Neural progenitor cell (in vitro differentiated cells): ENCODE data around the gene CERK. TPM values are rescaled to one million over a fixed set of nuclear protein-coding genes. Genes with fewer than 3 reads are reported as not detected.

Experiments used
- DNase-seq: peaks from one replicate; pipeline ENCODE4 v3.0.0-alpha.2; 2016; ENCODE audit warnings: low spot score
- H2AFZ ChIP-seq: fragments of 200-600 bp; sonication (generic); replicated peaks from 2 replicates; pipeline ENCODE4 v1.6.1; 2016; ENCODE audit warnings: antibody characterized with exemption
- H3F3A ChIP-seq: fragments of 200-600 bp; sonication (generic); 2 replicates; pipeline ENCODE4 v1.6.1; 2016; ENCODE audit warnings: antibody characterized with exemption, low read depth
- H3K27ac ChIP-seq: fragments of 200-600 bp; sonication (generic); 2 replicates; pipeline ENCODE4 v1.5.1; 2016; ENCODE audit warnings: mild to moderate bottlenecking
- H3K27me3 ChIP-seq: fragments of 200-600 bp; sonication (generic); 2 replicates; pipeline ENCODE4 v1.6.1; 2016; ENCODE audit warnings: mild to moderate bottlenecking, moderate library complexity
- H3K36me3 ChIP-seq: fragments of 200-600 bp; sonication (generic); 2 replicates; pipeline ENCODE4 v1.5.1; 2016
- H3K4me1 ChIP-seq: fragments of 200-600 bp; sonication (generic); 2 replicates; pipeline ENCODE4 v1.6.1; 2016; ENCODE audit warnings: mixed run types
- H3K4me2 ChIP-seq: fragments of 200-600 bp; sonication (generic); 2 replicates; pipeline ENCODE4 v1.6.1; 2016
- H3K4me3 ChIP-seq: fragments of 200-600 bp; sonication (generic); 2 replicates; pipeline ENCODE4 v1.5.1; 2016
- H3K79me2 ChIP-seq: fragments of 200-600 bp; sonication (generic); 2 replicates; pipeline ENCODE4 v1.6.1; 2016; ENCODE audit warnings: low read depth
- H3K9ac ChIP-seq: fragments of 200-600 bp; sonication (generic); 2 replicates; pipeline ENCODE4 v1.6.1; 2016
- H3K9me3 ChIP-seq: fragments of 200-600 bp; sonication (generic); 2 replicates; pipeline ENCODE4 v1.5.1; 2016; ENCODE audit warnings: low read depth
- H4K20me1 ChIP-seq: fragments of 200-600 bp; sonication (generic); 2 replicates; pipeline ENCODE4 v1.6.1; 2016; ENCODE audit warnings: low read depth
- H3K27ac Mint-ChIP-seq: 3 replicates; pipeline ENCODE4 v1.8.0; 2021; ENCODE audit warnings: mixed read lengths
- H3K27me3 Mint-ChIP-seq: 2 replicates; pipeline ENCODE4 v1.8.0; 2022; ENCODE audit warnings: low read depth, mild to moderate bottlenecking, inconsistent platforms, moderate library complexity, mixed read lengths; ENCODE audit not compliant: insufficient read depth
- H3K36me3 Mint-ChIP-seq: 3 replicates; pipeline ENCODE4 v1.8.0; 2021; ENCODE audit warnings: mixed read lengths
- H3K4me1 Mint-ChIP-seq: 3 replicates; pipeline ENCODE4 v1.8.0; 2021; ENCODE audit warnings: mixed read lengths
- H3K4me3 Mint-ChIP-seq: 3 replicates; pipeline ENCODE4 v1.8.0; 2021; ENCODE audit warnings: mild to moderate bottlenecking, moderate library complexity, mixed read lengths
- H3K9me3 Mint-ChIP-seq: 3 replicates; pipeline ENCODE4 v1.8.0; 2020; ENCODE audit warnings: mixed read lengths
- EZH2 ChIP-seq: fragments of 200-600 bp; sonication (generic); IDR thresholded peaks from 2 replicates; pipeline ENCODE4 v1.6.1; 2017; ENCODE audit warnings: antibody characterized with exemption, mild to moderate bottlenecking, moderate library complexity
- EZH2phosphoT487 ChIP-seq: fragments of 200-600 bp; sonication (generic); IDR thresholded peaks from 2 replicates; pipeline ENCODE4 v1.6.1; 2017; ENCODE audit warnings: antibody characterized with exemption
- total RNA-seq: library from RNA; depleted of rRNA; stranded (reverse); fragments of >200 nt; gene quantifications from 2 replicates; pipeline ENCODE4 v1.2.3, GENCODE V29; 2015; ENCODE audit warnings: low replicate concordance
- TF ChIP-seq, protein P1 (sequence below): fragments of 200-600 bp; sonication (generic); IDR thresholded peaks from 2 replicates; pipeline ENCODE4 v1.5.1; 2017; ENCODE audit warnings: antibody characterized with exemption, mild to moderate bottlenecking

Gene CERK
- total RNA-seq, 1 donor from 2014 or later: 53.6 TPM

DNA sequence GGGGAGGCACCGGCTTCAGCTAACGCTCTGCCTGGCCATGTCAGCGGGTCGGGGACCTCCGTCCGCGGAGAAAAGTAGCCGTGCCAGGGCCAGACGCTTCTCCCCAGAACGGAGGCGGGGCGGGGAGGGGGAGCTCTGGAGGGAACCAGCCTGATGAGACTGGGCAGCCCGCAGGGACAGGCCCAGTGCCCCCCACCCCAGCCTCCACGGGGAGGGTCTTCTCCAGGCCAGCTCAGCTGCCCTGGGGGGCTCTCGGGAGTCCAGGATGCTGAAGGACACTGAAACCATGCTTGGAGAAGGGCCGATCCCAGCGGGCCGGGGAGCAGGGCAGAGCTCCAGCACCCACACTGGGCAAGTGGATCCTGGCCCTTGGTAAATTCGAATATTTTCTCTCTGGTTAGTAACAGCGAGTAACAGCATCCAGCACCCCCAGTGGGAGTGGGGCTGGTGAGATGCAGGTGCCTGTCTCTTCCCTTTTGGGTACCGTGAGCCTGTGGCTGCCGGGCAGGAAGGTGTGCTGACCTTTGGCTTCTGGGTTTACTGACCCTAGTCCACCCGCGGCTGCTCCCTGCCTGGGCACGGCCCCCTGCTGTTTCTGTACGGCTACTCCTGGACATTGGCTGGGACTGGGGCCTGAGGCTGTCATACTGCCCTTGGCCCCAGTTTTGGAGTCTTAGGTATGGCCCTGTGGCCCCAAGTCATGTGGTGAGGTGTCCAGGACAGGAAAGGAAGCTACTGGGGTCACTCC, 82.0 kb downstream of the CERK start:
- Histone ChIP-seq H3K36me3 (no peaks in the 10 kb centered on the region), H3K27ac (no peak overlapping the region), H3K9ac (no peak overlapping the region), H3F3A (no peaks in the 10 kb centered on the region), H4K20me1 (peaks cover 4% of the 10 kb centered on the region), H2AFZ (no peak overlapping the region), H3K9me3 (no peaks in the 10 kb centered on the region), H3K4me3 (no peak overlapping the region), H3K79me2 (no peaks in the 10 kb centered on the region), H3K27me3 (no peaks in the 10 kb centered on the region), H3K4me2 (no peak overlapping the region), H3K4me1 (peaks cover 5% of the 10 kb centered on the region)
- Mint-ChIP-seq H3K36me3 (no peaks in the 10 kb centered on the region), H3K9me3 (no peaks in the 10 kb centered on the region), H3K4me1 (peaks cover 25% of the 10 kb centered on the region), H3K4me3 (no peak overlapping the region), H3K27me3 (peaks cover 7% of the 10 kb centered on the region), H3K27ac (no peak overlapping the region)
- TF ChIP-seq EZH2 (no peak), EZH2phosphoT487 (no peak)
- TF ChIP-seq, protein P1, sequence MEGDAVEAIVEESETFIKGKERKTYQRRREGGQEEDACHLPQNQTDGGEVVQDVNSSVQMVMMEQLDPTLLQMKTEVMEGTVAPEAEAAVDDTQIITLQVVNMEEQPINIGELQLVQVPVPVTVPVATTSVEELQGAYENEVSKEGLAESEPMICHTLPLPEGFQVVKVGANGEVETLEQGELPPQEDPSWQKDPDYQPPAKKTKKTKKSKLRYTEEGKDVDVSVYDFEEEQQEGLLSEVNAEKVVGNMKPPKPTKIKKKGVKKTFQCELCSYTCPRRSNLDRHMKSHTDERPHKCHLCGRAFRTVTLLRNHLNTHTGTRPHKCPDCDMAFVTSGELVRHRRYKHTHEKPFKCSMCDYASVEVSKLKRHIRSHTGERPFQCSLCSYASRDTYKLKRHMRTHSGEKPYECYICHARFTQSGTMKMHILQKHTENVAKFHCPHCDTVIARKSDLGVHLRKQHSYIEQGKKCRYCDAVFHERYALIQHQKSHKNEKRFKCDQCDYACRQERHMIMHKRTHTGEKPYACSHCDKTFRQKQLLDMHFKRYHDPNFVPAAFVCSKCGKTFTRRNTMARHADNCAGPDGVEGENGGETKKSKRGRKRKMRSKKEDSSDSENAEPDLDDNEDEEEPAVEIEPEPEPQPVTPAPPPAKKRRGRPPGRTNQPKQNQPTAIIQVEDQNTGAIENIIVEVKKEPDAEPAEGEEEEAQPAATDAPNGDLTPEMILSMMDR: no peak
- no peak for DNase-seq

DNA sequence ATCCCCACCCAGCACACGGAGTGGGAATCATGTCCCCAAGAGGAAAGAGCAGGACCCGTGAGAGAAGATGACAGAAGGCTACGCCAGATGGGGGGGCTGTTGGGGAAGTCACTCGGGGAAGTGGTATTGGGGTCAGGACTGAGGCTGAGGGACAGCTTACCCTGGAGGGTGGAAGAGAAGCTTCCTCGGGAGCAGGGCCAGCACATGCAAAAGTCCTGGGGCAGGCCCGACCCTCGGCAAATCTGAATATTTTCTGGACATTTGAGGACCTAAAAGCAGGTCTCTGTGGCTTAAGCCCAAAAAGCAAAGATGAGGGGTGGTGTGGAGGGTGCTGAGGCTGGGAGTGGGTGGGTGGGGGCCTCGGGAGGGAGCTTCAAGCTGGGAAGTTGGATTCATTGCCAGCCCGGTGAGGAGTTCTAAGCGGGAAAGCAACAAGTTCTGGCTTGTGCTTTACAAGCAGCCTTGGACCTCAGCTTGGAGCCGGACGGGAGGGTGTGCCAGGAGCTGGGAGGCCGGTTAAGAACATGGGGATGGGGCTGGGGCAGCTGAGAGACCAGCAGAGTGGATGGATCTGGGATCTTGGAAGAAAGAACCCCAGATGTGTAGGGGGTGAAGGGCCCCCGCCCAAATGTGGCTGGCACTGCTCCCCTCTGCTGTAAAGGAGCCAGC, 83.0 kb downstream of the CERK start:
- Mint-ChIP-seq H3K27me3 (peaks cover 7% of the 10 kb centered on the region), H3K36me3 (no peaks in the 10 kb centered on the region), H3K4me1 (peaks cover 20% of the 10 kb centered on the region), H3K27ac (no peak overlapping the region), H3K9me3 (no peaks in the 10 kb centered on the region), H3K4me3 (no peak overlapping the region)
- Histone ChIP-seq H3K4me1 (peaks cover 5% of the 10 kb centered on the region), H3K27ac (no peak overlapping the region), H3K79me2 (no peaks in the 10 kb centered on the region), H3K4me2 (no peak overlapping the region), H4K20me1 (no peaks in the 10 kb centered on the region), H2AFZ (no peak overlapping the region), H3K27me3 (no peaks in the 10 kb centered on the region), H3K9me3 (no peaks in the 10 kb centered on the region), H3K36me3 (no peaks in the 10 kb centered on the region), H3K4me3 (no peak overlapping the region), H3F3A (no peaks in the 10 kb centered on the region), H3K9ac (no peak overlapping the region)
- no peak for DNase-seq
- TF ChIP-seq, protein P1: no peak
- TF ChIP-seq EZH2phosphoT487 (no peak), EZH2 (no peak)

DNA sequence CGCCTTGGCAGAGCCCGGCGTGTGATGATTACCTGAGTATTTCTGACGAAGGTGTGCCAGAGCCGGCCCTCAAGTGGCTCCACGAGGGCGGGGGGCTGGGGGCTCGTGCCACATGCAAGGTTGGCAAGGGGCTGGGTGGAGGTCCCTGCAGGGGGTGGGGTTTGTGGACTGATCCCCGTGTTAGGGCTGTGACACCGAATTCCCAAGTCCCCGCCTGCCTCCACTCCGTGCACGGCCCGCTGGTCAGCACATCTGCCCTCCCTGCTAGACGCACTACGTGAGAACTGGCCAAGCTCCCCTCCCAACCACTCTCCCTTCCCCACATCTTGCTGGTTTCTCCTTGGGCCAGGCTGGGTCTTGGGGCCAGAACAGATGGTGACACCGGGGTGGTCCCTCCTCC, 83.6 kb downstream of the CERK start:
- H3K4me2 ChIP-seq: no peak overlapping the region
- no peaks in the 10 kb centered on the region for H3K36me3 ChIP-seq
- no peaks in the 10 kb centered on the region for H3K9me3 ChIP-seq
- peaks cover 8% of the 10 kb centered on the region for H3K27me3 Mint-ChIP-seq
- H3K9me3 Mint-ChIP-seq: no peaks in the 10 kb centered on the region
- no peak overlapping the region for H2AFZ ChIP-seq
- no peaks in the 10 kb centered on the region for H3K27me3 ChIP-seq
- no peak for DNase-seq
- no peaks in the 10 kb centered on the region for H3K79me2 ChIP-seq
- no peaks in the 10 kb centered on the region for H3F3A ChIP-seq
- H4K20me1 ChIP-seq: no peaks in the 10 kb centered on the region
- H3K27ac Mint-ChIP-seq: no peak overlapping the region
- H3K27ac ChIP-seq: no peak overlapping the region
- H3K36me3 Mint-ChIP-seq: no peaks in the 10 kb centered on the region
- no peak overlapping the region for H3K4me3 Mint-ChIP-seq
- no peak overlapping the region for H3K4me3 ChIP-seq
- peaks cover 25% of the 10 kb centered on the region for H3K4me1 Mint-ChIP-seq
- peaks cover 5% of the 10 kb centered on the region for H3K4me1 ChIP-seq
- H3K9ac ChIP-seq: no peak overlapping the region
- TF ChIP-seq, protein P1: no peak
- TF ChIP-seq EZH2 (no peak), EZH2phosphoT487 (no peak)
